GM12891 (cell line): ENCODE results near the gene SLC17A9.

Source experiments
- POLR2A ChIP-seq: IDR thresholded peaks from 2 replicates; pipeline ENCODE4 v1.6.1; 2011; ENCODE audit warnings: low read depth, low read length, control low read depth
- TAF1 ChIP-seq: IDR thresholded peaks from 2 replicates; pipeline ENCODE4 v1.6.1; 2011; ENCODE audit warnings: low read depth, low read length, control low read depth

DNA sequence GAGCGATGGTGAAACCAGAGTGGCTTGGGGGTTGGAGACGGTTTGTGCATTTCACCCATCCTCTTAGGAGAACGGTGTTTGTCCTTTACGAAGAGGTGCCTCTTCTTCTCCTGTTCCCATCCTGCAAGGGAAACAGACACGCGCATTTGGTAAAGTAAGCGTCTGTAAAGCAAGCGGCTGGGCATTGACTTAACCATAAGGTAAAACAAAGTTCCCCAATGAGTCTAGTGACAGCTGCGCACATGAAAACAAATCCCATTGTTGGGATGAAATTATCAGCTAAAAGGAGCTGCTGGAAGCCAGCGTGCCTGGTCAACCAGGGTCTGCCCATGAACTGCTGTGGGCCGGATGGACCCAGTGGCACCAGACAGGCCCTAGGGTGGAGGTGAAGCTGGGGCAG is 48.4 kb downstream of the SLC17A9 start:
- TF ChIP-seq POLR2A (no peak), TAF1 (no peak)
